ENCODE results near the gene KLF11.

DNA sequence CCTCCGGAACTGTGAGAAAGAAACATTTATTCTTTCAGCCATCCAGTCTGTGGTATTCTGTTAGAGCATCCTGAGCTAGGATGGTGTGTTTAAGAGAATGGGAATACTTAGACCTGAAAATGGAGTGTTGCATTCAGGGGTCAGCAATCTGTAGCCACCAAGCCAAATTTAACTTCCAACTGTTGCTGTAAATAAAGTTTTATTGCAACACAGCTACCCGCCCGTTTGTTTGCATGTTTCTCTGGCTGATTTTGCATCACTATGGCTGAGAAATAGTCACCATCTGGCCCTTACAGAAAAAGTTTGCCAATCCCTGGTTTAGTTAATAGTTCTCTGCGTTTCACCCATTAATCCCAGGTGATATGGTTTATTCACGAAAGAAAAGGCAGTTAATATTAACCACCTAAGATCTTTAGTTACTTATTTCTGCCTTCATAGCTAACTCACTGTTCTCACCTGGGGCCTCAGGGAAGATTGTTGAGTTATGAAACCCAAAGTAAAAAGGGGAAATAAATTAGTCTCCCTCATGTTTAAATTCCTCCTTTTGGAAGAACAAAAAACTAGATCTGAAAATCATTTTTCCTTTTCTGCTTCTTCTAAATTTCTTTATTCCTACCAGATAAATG, 46.3 kb downstream of the KLF11 start:
- TF ChIP-seq EZH2 (IDR thresholded peaks at IDR 0.05; ENCODE audit: insufficient read depth, poor library complexity, severe bottlenecking) (no peak), EZH2phosphoT487 (IDR thresholded peaks at IDR 0.05; ENCODE audit: insufficient read depth, low read depth) (no peak)

All from GM23248 (cell line).